BJ (cell line): ENCODE measurements around the gene ANKLE2. TPM values are rescaled to one million over a fixed set of nuclear protein-coding genes. Genes with fewer than 3 reads are reported as not detected.

Source experiments
- CTCF ChIA-PET: fragments of 350-600 bp; formaldehyde crosslinking; extraction: SDS; loops from one replicate; lab custom pipeline; 2021; ENCODE audit warnings: antibody characterized with exemption, inconsistent platforms; lab: Yijun Ruan, JAX
- POLR2A ChIA-PET: fragments of 300-600 bp; sonication (Branson Sonifier 250); formaldehyde crosslinking; extraction: SDS; loops from one replicate; lab custom pipeline; 2021; ENCODE audit warnings: antibody characterized with exemption; lab: Charles Lee
- DNase-seq: peaks from one replicate; pipeline ENCODE4 v3.0.0-alpha.2; 2011; ENCODE audit warnings: low read depth
- H3K27me3 ChIP-seq: 2 replicates; pipeline ENCODE4 v1.6.0; 2011; ENCODE audit warnings: low read length; ENCODE audit not compliant: control insufficient read depth, insufficient read depth
- H3K36me3 ChIP-seq: 2 replicates; pipeline ENCODE4 v1.5.1; 2011; ENCODE audit warnings: low read length; ENCODE audit not compliant: control insufficient read depth, insufficient read depth
- H3K4me3 ChIP-seq: 2 replicates; pipeline ENCODE4 v1.5.1; 2011; ENCODE audit warnings: low read depth, mild to moderate bottlenecking, control low read depth, low read length
- CTCF ChIP-seq: IDR thresholded peaks from 2 replicates; pipeline ENCODE4 v1.5.1; 2011; ENCODE audit warnings: low read depth, mild to moderate bottlenecking, control low read depth, inconsistent platforms, low read length, moderate library complexity; ENCODE audit not compliant: insufficient read depth
- polyA plus RNA-seq: library from polyadenylated mRNA; depleted of rRNA; stranded (reverse); fragments of >200 nt; gene quantifications from 2 replicates; pipeline ENCODE4 v1.2.3, GENCODE V29; 2011

ANKLE2 gene
- polyA plus RNA-seq, 1 experiment, result 119 TPM

GRCh38 chr12:132710405-132711079 lies 51.1 kb downstream of the ANKLE2 start, which contains the start of gene PGAM5:
Gene PGAM5, plus strand, starts transcription at chr12:132710842. Its CDS starts 35 bp downstream, at chr12:132710877.
- H3K4me3 ChIP-seq, result peak within 1 kb of the TSS; percentile 81
- ChIA-PET CTCF (interaction anchor here (1.1 kb wide), 2 partner anchors 9 to 20 kb away, joined by 3 to 5 read pairs; no protein-coding TSS in a partner anchor), POLR2A (no interaction called here)
- H3K36me3 ChIP-seq, result peaks cover 4% of the 10 kb centered on the region; the same call in 1 of the 2 replicates
- no peak for TF ChIP-seq CTCF
- H3K27me3 ChIP-seq, result no peaks in the 10 kb centered on the region
- DNase-seq, result peak; percentile 23

- ChIA-PET POLR2A (no interaction called here), CTCF (interaction anchor here (1.1 kb wide), 1 partner anchor 9 kb away, joined by 5 read pairs; no protein-coding TSS in a partner anchor)
- no peaks in the 10 kb centered on the region for H3K27me3 ChIP-seq
- peaks cover 4% of the 10 kb centered on the region; the same call in 1 of the 2 replicates for H3K36me3 ChIP-seq
- no peak for DNase-seq
- peak overlapping the region; percentile 81 for H3K4me3 ChIP-seq
- no peak for TF ChIP-seq CTCF
These were observed 51.6 kb downstream of the ANKLE2 start for GRCh38 chr12:132710043-132710404.

GRCh38 chr12:132708150-132708549 lies 53.5 kb downstream of the ANKLE2 start:
- H3K27me3 ChIP-seq, result no peaks in the 10 kb centered on the region
- no peak for TF ChIP-seq CTCF
- ChIA-PET CTCF (interaction anchor here (0.7 to 1.5 kb wide), 2 partner anchors 62 to 69 kb away, joined by 3 to 5 read pairs; no protein-coding TSS in a partner anchor), POLR2A (no interaction called here)
- H3K36me3 ChIP-seq, result no peaks in the 10 kb centered on the region; the same call in 1 of the 2 replicates
- no peak overlapping the region for H3K4me3 ChIP-seq
- DNase-seq, result no peak

- Histone ChIP-seq H3K27me3 (no peaks in the 10 kb centered on the region), H3K36me3 (peaks cover 2% of the 10 kb centered on the region; the same call in 1 of the 2 replicates), H3K4me3 (no peak overlapping the region)
- ChIA-PET POLR2A (no interaction called here), CTCF (interaction anchor here (1.5 kb wide), 1 partner anchor 69 kb away, joined by 5 read pairs; no protein-coding TSS in a partner anchor)
- no peak for DNase-seq
- TF ChIP-seq CTCF, result no peak
These were observed 54.4 kb downstream of the ANKLE2 start for GRCh38 chr12:132707241-132707640.

- POLR2A ChIA-PET, result no interaction called here
- no peak for TF ChIP-seq CTCF
- CTCF ChIA-PET, result no interaction called here
- no peak for DNase-seq
- Histone ChIP-seq H3K36me3 (peaks cover 6% of the 10 kb centered on the region), H3K4me3 (no peak overlapping the region), H3K27me3 (no peaks in the 10 kb centered on the region)
These were observed 58.0 kb downstream of the ANKLE2 start for GRCh38 chr12:132703641-132704040.
